SK-N-MC (cell line): ENCODE data around the gene KIN.

Experiments used
- EZH2 ChIP-seq: fragments of 200-600 bp; sonication (generic); IDR thresholded peaks from one replicate; pipeline ENCODE4 v1.6.1; 2017; ENCODE audit warnings: antibody characterized with exemption
- POLR2AphosphoS5 ChIP-seq: IDR thresholded peaks from 2 replicates; pipeline ENCODE4 v1.6.1; 2012; ENCODE audit warnings: mild to moderate bottlenecking, low read depth, low read length, borderline replicate concordance

DNA sequence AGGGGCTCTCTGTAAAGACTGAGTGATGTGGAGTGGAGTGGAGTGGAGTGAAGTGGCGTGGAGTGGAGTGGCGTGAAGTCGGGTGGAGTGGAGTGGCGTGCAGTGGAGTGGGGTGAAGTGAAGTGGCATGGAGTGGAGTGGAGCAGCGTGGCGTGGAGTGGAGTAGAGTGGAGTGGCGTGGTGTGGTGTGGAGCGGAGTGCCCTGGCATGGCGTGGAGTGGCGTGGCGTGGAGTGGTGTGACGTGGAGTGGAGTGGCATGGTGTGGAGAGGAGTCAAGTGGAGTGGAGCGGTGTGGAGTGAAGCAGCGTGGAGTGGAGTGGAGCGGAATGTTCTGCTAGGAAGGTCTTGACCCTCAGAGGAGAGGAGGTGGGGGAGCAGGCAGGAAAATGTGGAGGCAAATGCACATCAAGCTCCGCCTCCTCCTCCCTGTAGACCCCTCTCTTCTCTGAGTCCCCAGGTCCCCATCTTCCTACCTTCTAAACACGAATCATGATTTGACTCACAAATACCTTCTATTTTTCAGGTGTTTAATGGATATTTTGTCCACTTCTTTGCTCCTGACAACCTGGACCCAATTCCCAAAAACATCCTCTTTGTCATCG lies 64.8 kb downstream of the KIN start:
- no peak for TF ChIP-seq POLR2AphosphoS5
- no peak for TF ChIP-seq EZH2
